GM18511 (cell line): ENCODE results near the gene CYB5A.

Experiments used
- ATAC-seq: cut with Tn5 transposase; IDR thresholded peaks from one replicate; pipeline ENCODE4 v1.9.1; 2021; ENCODE audit warnings: mild to moderate bottlenecking, moderate library complexity; ENCODE audit not compliant: unreplicated experiment

CYB5A gene

GRCh38 chr18:74219056-74219455 is 72.7 kb downstream of the CYB5A start:
- ATAC-seq: no peak

GRCh38 chr18:74217476-74218143 is 74.2 kb downstream of the CYB5A start:
- no peak for ATAC-seq

GRCh38 chr18:74216661-74217110 is 75.1 kb downstream of the CYB5A start:
- no peak for ATAC-seq

- no peak for ATAC-seq
These were observed 75.9 kb downstream of the CYB5A start for GRCh38 chr18:74215863-74216262.

- ATAC-seq: no peak
These were observed 78.3 kb downstream of the CYB5A start for GRCh38 chr18:74213429-74213828.

GRCh38 chr18:74204526-74205152 is 87.1 kb downstream of the CYB5A start:
- no peak for ATAC-seq

GRCh38 chr18:74203811-74204210 is 88.0 kb downstream of the CYB5A start:
- no peak for ATAC-seq
